K562 (cell line): ENCODE results near the gene KCNJ14. TPM values are rescaled to one million over a fixed set of nuclear protein-coding genes. Genes with fewer than 3 reads are reported as not detected.
A peak's percentile ranks its signal among the peaks of the same experiment; 100 is the strongest.

Source experiments
- ARID3A ChIP-seq: IDR thresholded peaks from 2 replicates; pipeline ENCODE4 v1.6.1; 2012; ENCODE audit warnings: low read depth, low read length, improper control_type of control experiment, borderline replicate concordance
- BCOR ChIP-seq: fragments of 450-650 bp; IDR thresholded peaks from 2 replicates; pipeline ENCODE4 v1.6.1; 2016
- HBP1 ChIP-seq: fragments of 450-650 bp; formaldehyde crosslinking; IDR thresholded peaks from 2 replicates; pipeline ENCODE4 v1.4.0; 2022; ENCODE audit warnings: missing genetic modification characterization
- HMG20A ChIP-seq: fragments of 450-650 bp; formaldehyde crosslinking; conservative IDR thresholded peaks from 2 replicates; pipeline ENCODE4 v1.4.0; 2020; ENCODE audit warnings: mild to moderate bottlenecking, mixed read lengths
- HNRNPK ChIP-seq: fragments of 200-400 bp; formaldehyde crosslinking; IDR thresholded peaks from one replicate; pipeline ENCODE4 v1.6.1; 2018; ENCODE audit warnings: mild to moderate bottlenecking, low read depth, low read length; ENCODE audit not compliant: poor library complexity, severe bottlenecking
- MCM5 ChIP-seq: fragments of 450-650 bp; IDR thresholded peaks from 2 replicates; pipeline ENCODE4 v1.6.1; 2016; ENCODE audit warnings: low read depth
- MNT ChIP-seq, 2 experiments: fragments of 450-650 bp; conservative IDR thresholded peaks; 2 replicates each; pipeline ENCODE4 v1.6.1; 2017; ENCODE audit warnings: mild to moderate bottlenecking in 2 of 2, moderate library complexity in 2 of 2
- PBX2 ChIP-seq, 2 experiments: IDR thresholded peaks in 1 of 2; conservative IDR thresholded peaks in 1 of 2; 2 replicates each; pipeline ENCODE4 v1.6.1; 2016; ENCODE audit warnings: low read depth in 2 of 2, mild to moderate bottlenecking in 1 of 2, missing compliant biosample characterization in 1 of 2, missing genetic modification characterization in 1 of 2, moderate library complexity in 1 of 2
- PHF20 ChIP-seq: fragments of 450-650 bp; IDR thresholded peaks from 2 replicates; pipeline ENCODE4 v1.6.1; 2018; ENCODE audit not compliant: partially characterized antibody
- PURB ChIP-seq: sonication (generic); formaldehyde crosslinking; IDR thresholded peaks from 2 replicates; pipeline ENCODE4 v1.9.0; 2021; ENCODE audit warnings: low read depth, mild to moderate bottlenecking, missing genetic modification reagents
- TAF9B ChIP-seq: fragments of 450-650 bp; IDR thresholded peaks from 2 replicates; pipeline ENCODE4 v1.6.1; 2018; ENCODE audit warnings: mild to moderate bottlenecking; ENCODE audit not compliant: partially characterized antibody
- USF1 ChIP-seq: sonication (generic); formaldehyde crosslinking; IDR thresholded peaks from 2 replicates; pipeline ENCODE4 v1.9.0; 2022; ENCODE audit warnings: mild to moderate bottlenecking, missing genetic modification reagents
- USF2 ChIP-seq: sonication (generic); formaldehyde crosslinking; IDR thresholded peaks from 2 replicates; pipeline ENCODE4 v1.5.0; 2020; ENCODE audit warnings: missing genetic modification reagents
- XRCC5 ChIP-seq: fragments of 200-400 bp; formaldehyde crosslinking; IDR thresholded peaks from 2 replicates; pipeline ENCODE4 v1.6.1; 2017; ENCODE audit warnings: low read depth, mild to moderate bottlenecking, low read length
- ZC3H8 ChIP-seq: fragments of 450-650 bp; IDR thresholded peaks from 2 replicates; pipeline ENCODE4 v1.6.1; 2017
- ZEB2 ChIP-seq: fragments of 450-650 bp; IDR thresholded peaks from 2 replicates; pipeline ENCODE4 v1.6.1; 2016
- ZNF184 ChIP-seq: sonication (generic); formaldehyde crosslinking; IDR thresholded peaks from 2 replicates; pipeline ENCODE4 v1.5.0; 2020; ENCODE audit warnings: missing genetic modification reagents
- ZNF41 ChIP-seq: fragments of 250-450 bp; sonication (Bioruptor Pico); conservative IDR thresholded peaks from 2 replicates; pipeline ENCODE4 v1.4.0; 2020; ENCODE audit warnings: mild to moderate bottlenecking
- ZNF57 ChIP-seq: fragments of 450-650 bp; formaldehyde crosslinking; IDR thresholded peaks from 2 replicates; pipeline ENCODE4 v1.4.0; 2020; ENCODE audit warnings: mild to moderate bottlenecking, moderate library complexity
- polyA plus RNA-seq, 8 experiments: library from polyadenylated mRNA; depleted of rRNA in 4 of 8; stranded (reverse) in 5 of 8; unstranded in 3 of 8; fragments of >200 nt; fragmentation: Nextera tagmentation in 2 of 8; fragmentation: Illumina TruSeq in 1 of 8; extraction: Ambion mirVana in 2 of 8; extraction: Trizol in 1 of 8; gene quantifications; 2 replicates each; pipeline versions ENCODE4 v1.2.1 to v1.2.3, GENCODE V29; 2011 to 2014; ENCODE audit warnings: inconsistent platforms in 1 of 8, missing spikeins in 1 of 8
- total RNA-seq, 7 experiments: library from RNA; depleted of rRNA in 6 of 7; stranded (reverse); fragments of >200 nt in 6 of 7; fragmentation: Illumina TruSeq in 2 of 7; extraction: Trizol in 2 of 7; gene quantifications; 2 replicates each; pipeline versions ENCODE4 v1.2.1 to v1.2.3, GENCODE V29; 2011 to 2021; ENCODE audit warnings: low replicate concordance in 1 of 7

Gene KCNJ14
- total and polyA plus RNA-seq, 9 of the 15 experiments (the other 6 are each of a cell fraction or from before 2014, with no cell fraction given) = 0.15 to 1.6 (median 0.49) TPM

GRCh38 chr19:48418317-48419064, 36.9 kb upstream of the KCNJ14 start (continued):
- no peak for TF ChIP-seq MNT (conservative IDR thresholded peaks at IDR 0.05)
- TF ChIP-seq ZNF184 (CRISPR knock-in tag) = no peak
- TF ChIP-seq HNRNPK = no peak
- no peak for TF ChIP-seq MCM5
- TF ChIP-seq ZNF57 (CRISPR knock-in tag) = no peak
- no peak for TF ChIP-seq ZC3H8
- no peak for TF ChIP-seq PHF20
- no peak for TF ChIP-seq ARID3A
- no peak for TF ChIP-seq ZEB2
- TF ChIP-seq XRCC5 = no peak
- no peak for TF ChIP-seq ZNF41 (CRISPR knock-in tag)
- TF ChIP-seq BCOR = no peak
- TF ChIP-seq HBP1 (CRISPR knock-in tag) = 0 out of 2 replicates have a peak, but pooled peaks have one; percentile 56
- TF ChIP-seq USF2 (CRISPR knock-in tag) = no peak
- no peak for TF ChIP-seq HMG20A (CRISPR knock-in tag)
- no peak for TF ChIP-seq TAF9B
- TF ChIP-seq PURB (CRISPR knock-in tag) = no peak
- peak; percentile 42; the same call in 1 of the 2 replicates for TF ChIP-seq PBX2 (CRISPR knock-in tag; IDR thresholded peaks at IDR 0.05; ENCODE audit: low read depth)
- TF ChIP-seq PBX2 (tag; conservative IDR thresholded peaks at IDR 0.05; ENCODE audit: low read depth) = peak; percentile 90
- TF ChIP-seq USF1 (CRISPR knock-in tag) = no peak
